Neutrophil (primary cell): ENCODE data around the gene MYOZ2.

Experiments
- H3K27ac ChIP-seq: fragments of 200-600 bp; sonication (generic); 2 replicates; pipeline ENCODE4 v1.5.1; 2016; ENCODE audit warnings: mild to moderate bottlenecking, moderate library complexity
- H3K27me3 ChIP-seq: fragments of 200-600 bp; sonication (generic); 2 replicates; pipeline ENCODE4 v1.6.0; 2016; ENCODE audit warnings: mild to moderate bottlenecking
- H3K36me3 ChIP-seq: fragments of 200-600 bp; sonication (generic); 2 replicates; pipeline ENCODE4 v1.5.1; 2017
- H3K4me1 ChIP-seq, 2 experiments: fragments of 200-600 bp in 1 of 2; sonication (generic) in 1 of 2; 1 replicate in 1 of 2; 2 replicates in 1 of 2; pipeline versions ENCODE4 v1.5.1 to v1.6.1; 2013 to 2016; ENCODE audit warnings: low read depth in 1 of 2, low read length in 1 of 2, mild to moderate bottlenecking in 1 of 2, moderate library complexity in 1 of 2; ENCODE audit not compliant: control insufficient read depth in 1 of 2, insufficient read depth in 1 of 2
- H3K4me3 ChIP-seq, 2 experiments: fragments of 200-600 bp in 1 of 2; sonication (generic) in 1 of 2; 1 replicate in 1 of 2; 2 replicates in 1 of 2; pipeline ENCODE4 v1.5.1; 2013 to 2016; ENCODE audit warnings: low read depth in 1 of 2, low read length in 1 of 2, mild to moderate bottlenecking in 1 of 2, moderate library complexity in 1 of 2
- H3K9me3 ChIP-seq: fragments of 200-600 bp; sonication (generic); 2 replicates; pipeline ENCODE4 v1.5.1; 2016
- TF ChIP-seq, protein P1 (sequence below): fragments of 200-600 bp; sonication (generic); IDR thresholded peaks from 2 replicates; pipeline ENCODE4 v1.5.1; 2016; ENCODE audit warnings: antibody characterized with exemption

MYOZ2 gene

DNA sequence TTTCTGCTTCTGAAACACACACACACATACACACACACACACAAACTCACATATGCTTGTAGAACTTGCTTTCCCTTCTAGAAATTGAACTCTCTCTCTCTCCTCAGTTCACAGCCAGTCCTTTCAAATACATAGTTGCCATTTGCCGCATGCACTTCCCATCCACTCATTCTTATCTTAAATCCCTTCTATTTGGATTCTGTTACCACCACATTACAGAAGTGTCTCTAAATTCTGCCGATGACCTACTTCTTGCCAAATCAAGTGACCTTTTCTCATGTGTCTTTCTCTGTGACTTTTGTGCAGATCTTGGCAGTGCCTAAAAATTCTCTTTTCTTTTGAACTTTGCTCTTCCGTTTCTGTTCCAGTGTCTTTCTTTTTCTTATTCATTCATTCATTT, 7.5 kb upstream of the MYOZ2 start:
- TF ChIP-seq, protein P1, sequence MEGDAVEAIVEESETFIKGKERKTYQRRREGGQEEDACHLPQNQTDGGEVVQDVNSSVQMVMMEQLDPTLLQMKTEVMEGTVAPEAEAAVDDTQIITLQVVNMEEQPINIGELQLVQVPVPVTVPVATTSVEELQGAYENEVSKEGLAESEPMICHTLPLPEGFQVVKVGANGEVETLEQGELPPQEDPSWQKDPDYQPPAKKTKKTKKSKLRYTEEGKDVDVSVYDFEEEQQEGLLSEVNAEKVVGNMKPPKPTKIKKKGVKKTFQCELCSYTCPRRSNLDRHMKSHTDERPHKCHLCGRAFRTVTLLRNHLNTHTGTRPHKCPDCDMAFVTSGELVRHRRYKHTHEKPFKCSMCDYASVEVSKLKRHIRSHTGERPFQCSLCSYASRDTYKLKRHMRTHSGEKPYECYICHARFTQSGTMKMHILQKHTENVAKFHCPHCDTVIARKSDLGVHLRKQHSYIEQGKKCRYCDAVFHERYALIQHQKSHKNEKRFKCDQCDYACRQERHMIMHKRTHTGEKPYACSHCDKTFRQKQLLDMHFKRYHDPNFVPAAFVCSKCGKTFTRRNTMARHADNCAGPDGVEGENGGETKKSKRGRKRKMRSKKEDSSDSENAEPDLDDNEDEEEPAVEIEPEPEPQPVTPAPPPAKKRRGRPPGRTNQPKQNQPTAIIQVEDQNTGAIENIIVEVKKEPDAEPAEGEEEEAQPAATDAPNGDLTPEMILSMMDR, result no peak
- no peaks in the 10 kb centered on the region for H3K4me1 ChIP-seq
- no peaks in the 10 kb centered on the region for H3K27me3 ChIP-seq
- no peaks in the 10 kb centered on the region for H3K36me3 ChIP-seq
- no peaks in the 10 kb centered on the region for H3K9me3 ChIP-seq
- no peak overlapping the region for H3K4me3 ChIP-seq
- no peak overlapping the region for H3K27ac ChIP-seq

DNA sequence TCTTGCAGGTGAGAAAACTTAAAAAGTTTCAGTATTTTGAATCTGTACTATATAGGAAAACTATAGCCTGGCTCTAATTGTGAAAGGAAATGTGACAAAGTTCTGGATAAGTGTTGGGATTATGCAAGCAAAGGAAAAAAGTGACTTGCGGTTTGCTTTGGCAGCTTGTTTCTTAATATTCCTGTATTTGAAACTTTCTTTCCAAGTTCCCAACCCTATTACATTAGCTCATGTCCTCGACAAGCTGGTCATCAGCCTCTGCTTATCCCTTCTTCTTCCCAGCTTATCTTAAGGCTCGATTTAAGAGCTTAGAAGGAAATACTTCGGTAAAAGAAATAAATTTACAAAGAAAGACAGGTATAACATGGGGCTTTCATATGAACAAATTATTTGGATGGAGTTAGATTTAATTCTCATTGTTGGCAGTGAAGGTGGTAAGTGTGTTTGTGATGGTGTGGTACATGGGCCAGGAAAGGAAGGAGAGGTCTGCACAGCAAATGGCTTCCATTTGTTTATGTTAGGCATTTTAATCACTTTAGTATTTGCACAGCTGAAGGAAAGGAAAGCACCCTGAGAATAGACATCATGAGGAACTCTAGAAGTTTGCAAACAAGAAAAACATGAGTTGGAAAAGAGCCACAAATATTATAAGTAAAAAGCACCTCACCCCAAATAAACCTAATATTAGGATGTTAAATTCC, 5.1 kb upstream of the MYOZ2 start:
- no peaks in the 10 kb centered on the region for H3K27me3 ChIP-seq
- H3K36me3 ChIP-seq, result no peaks in the 10 kb centered on the region
- no peak overlapping the region for H3K4me3 ChIP-seq
- H3K27ac ChIP-seq, result no peak overlapping the region
- TF ChIP-seq, protein P1, result no peak
- H3K9me3 ChIP-seq, result no peaks in the 10 kb centered on the region
- H3K4me1 ChIP-seq, result no peaks in the 10 kb centered on the region

DNA sequence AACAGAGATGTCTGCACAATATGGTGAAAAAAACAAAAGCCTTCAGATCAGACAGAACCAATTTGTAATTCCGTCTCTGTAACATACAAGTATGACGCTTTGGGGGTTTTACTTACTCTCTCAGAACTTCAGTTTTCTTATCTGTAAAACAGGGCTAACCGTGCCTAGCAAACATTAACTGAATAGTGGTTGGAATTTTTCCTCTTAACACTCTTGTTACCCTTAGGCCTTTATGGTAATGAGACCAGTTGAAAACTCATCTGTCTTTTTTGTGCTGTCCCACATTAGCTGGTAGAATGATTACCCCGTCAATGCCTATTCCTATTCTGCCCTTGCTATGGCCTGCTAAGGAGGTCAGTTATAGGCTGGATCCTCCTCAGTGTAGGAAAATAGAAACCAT, 4.5 kb upstream of the MYOZ2 start:
- Histone ChIP-seq H3K4me3 (no peak overlapping the region), H3K36me3 (no peaks in the 10 kb centered on the region), H3K9me3 (no peaks in the 10 kb centered on the region), H3K27me3 (no peaks in the 10 kb centered on the region), H3K4me1 (no peaks in the 10 kb centered on the region), H3K27ac (no peak overlapping the region)
- TF ChIP-seq, protein P1, result no peak

DNA sequence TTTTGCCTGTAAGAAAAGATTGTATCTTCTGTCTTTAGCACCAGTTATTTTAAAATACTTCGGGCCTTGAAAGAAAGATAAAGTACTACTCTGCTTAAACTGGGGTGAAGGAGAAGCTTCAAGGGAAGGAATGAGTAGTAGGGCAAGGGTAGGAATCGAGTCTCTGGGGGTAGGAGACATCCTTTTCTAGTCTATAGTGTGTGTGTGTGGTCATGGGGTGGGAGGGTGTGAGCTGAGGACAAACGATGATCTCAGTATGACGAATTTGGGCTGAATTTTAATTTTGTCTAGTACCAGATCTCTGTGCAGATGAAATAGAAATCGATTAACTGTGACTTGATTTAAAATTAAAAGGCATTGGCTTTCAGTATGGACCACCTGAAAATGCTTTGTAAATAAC, 3.3 kb upstream of the MYOZ2 start:
- no peak overlapping the region for H3K4me3 ChIP-seq
- H3K36me3 ChIP-seq, result no peaks in the 10 kb centered on the region
- no peaks in the 10 kb centered on the region for H3K4me1 ChIP-seq
- no peak overlapping the region for H3K27ac ChIP-seq
- TF ChIP-seq, protein P1, result no peak
- H3K9me3 ChIP-seq, result no peaks in the 10 kb centered on the region
- no peaks in the 10 kb centered on the region for H3K27me3 ChIP-seq

DNA sequence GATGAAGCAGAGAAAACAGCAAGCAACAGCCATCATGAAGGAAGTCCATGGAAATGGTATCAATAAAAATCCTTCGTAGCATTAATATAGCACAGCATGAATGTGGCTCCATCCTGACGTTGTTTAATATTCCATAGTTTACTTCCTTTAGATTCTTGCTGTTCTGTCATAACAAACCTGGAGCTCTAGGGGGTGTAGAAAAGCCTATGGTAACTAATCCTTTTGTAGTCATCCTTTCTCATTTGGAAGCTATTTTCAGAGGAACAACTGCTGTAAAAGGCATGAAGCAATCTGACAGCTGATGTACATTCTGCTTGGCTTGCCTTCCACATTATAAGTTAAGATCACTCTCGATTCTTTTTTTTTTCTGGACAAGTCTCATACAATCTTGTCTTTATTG, 914 bp downstream of the MYOZ2 start:
- TF ChIP-seq, protein P1, result no peak
- H3K27ac ChIP-seq, result no peak overlapping the region
- H3K36me3 ChIP-seq, result no peaks in the 10 kb centered on the region
- no peaks in the 10 kb centered on the region for H3K9me3 ChIP-seq
- H3K4me1 ChIP-seq, result no peaks in the 10 kb centered on the region
- no peaks in the 10 kb centered on the region for H3K27me3 ChIP-seq
- H3K4me3 ChIP-seq, result no peak overlapping the region
